IPS-18a (cell line): ENCODE measurements around the gene ACAD8.
A peak's percentile ranks its signal among the peaks of the same experiment; 100 is the strongest.

Experiments
- H3K27ac ChIP-seq: one replicate; pipeline ENCODE4 v1.5.1; 2013; ENCODE audit warnings: low read length
- H3K27me3 ChIP-seq: one replicate; pipeline ENCODE4 v1.6.1; 2013; ENCODE audit warnings: mild to moderate bottlenecking, low read length; ENCODE audit not compliant: control insufficient read depth, insufficient read depth
- H3K36me3 ChIP-seq: one replicate; pipeline ENCODE4 v1.6.1; 2013; ENCODE audit warnings: low read depth, low read length; ENCODE audit not compliant: control insufficient read depth
- H3K4me1 ChIP-seq: one replicate; pipeline ENCODE4 v1.6.1; 2013; ENCODE audit warnings: low read depth, low read length; ENCODE audit not compliant: control insufficient read depth
- H3K4me3 ChIP-seq: one replicate; pipeline ENCODE4 v1.5.1; 2013; ENCODE audit warnings: low read length
- H3K9ac ChIP-seq: one replicate; pipeline ENCODE4 v1.6.1; 2013; ENCODE audit warnings: mild to moderate bottlenecking, low read length, moderate library complexity
- H3K9me3 ChIP-seq: one replicate; pipeline ENCODE4 v1.6.1; 2013; ENCODE audit warnings: low read depth, low read length; ENCODE audit not compliant: control insufficient read depth

Gene ACAD8

GRCh38 chr11:134253188-134253993, at the start of gene ACAD8, which contains the start of gene THYN1:
Gene ACAD8, plus strand, starts transcription at chr11:134253568. Its CDS starts 33 bp downstream, at chr11:134253601.
Gene THYN1, minus strand, starts transcription at chr11:134253352. Its CDS starts 470 bp downstream, at chr11:134252882.
- peaks cover 12% of the 10 kb centered on the region for H3K4me1 ChIP-seq
- no peaks in the 10 kb centered on the region for H3K9me3 ChIP-seq
- H3K27me3 ChIP-seq = no peaks in the 10 kb centered on the region
- H3K4me3 ChIP-seq = peak within 1 kb of the TSS; percentile 89
- H3K36me3 ChIP-seq = peaks cover 36% of the 10 kb centered on the region
- H3K9ac ChIP-seq = peak within 1 kb of the TSS; percentile 60
- H3K27ac ChIP-seq = no peak within 1 kb of the TSS

DNA sequence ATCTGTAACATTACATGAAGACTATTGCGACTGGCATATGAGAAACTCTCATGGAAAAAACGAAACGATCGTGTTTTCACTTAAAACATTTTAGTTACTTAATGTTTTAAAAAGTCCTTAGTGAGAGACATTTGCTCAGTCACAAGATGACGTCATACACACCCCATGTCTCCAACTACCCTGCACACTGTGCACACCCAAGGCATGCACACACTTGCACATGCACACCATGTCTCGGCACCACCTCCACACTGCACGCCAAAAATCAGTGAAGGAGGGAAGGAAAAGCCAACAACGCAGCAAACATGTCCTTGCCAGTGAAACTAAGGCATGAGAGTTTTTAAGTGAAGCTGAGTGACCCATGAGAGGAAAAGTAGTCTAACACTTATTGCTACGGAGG, 47.6 kb upstream of the ACAD8 start:
- Histone ChIP-seq H3K36me3 (peaks cover 83% of the 10 kb centered on the region), H3K27me3 (no peaks in the 10 kb centered on the region), H3K27ac (no peak overlapping the region), H3K9me3 (no peaks in the 10 kb centered on the region), H3K4me1 (no peaks in the 10 kb centered on the region), H3K4me3 (no peak overlapping the region), H3K9ac (no peak overlapping the region)

- peaks cover 80% of the 10 kb centered on the region for H3K36me3 ChIP-seq
- H3K27ac ChIP-seq = no peak overlapping the region
- H3K9ac ChIP-seq = no peak overlapping the region
- H3K9me3 ChIP-seq = no peaks in the 10 kb centered on the region
- no peaks in the 10 kb centered on the region for H3K27me3 ChIP-seq
- H3K4me1 ChIP-seq = no peaks in the 10 kb centered on the region
- H3K4me3 ChIP-seq = no peak overlapping the region
Measured at GRCh38 chr11:134206185-134206584, 47.2 kb upstream of the ACAD8 start.

GRCh38 chr11:134207538-134208239, 45.7 kb upstream of the ACAD8 start:
- Histone ChIP-seq H3K9ac (no peak overlapping the region), H3K9me3 (no peaks in the 10 kb centered on the region), H3K4me3 (no peak overlapping the region), H3K4me1 (no peaks in the 10 kb centered on the region), H3K36me3 (peaks cover 66% of the 10 kb centered on the region), H3K27ac (no peak overlapping the region), H3K27me3 (no peaks in the 10 kb centered on the region)

GRCh38 chr11:134215836-134216235, 37.5 kb upstream of the ACAD8 start:
- H3K27me3 ChIP-seq = no peaks in the 10 kb centered on the region
- H3K4me1 ChIP-seq = no peaks in the 10 kb centered on the region
- no peak overlapping the region for H3K27ac ChIP-seq
- H3K36me3 ChIP-seq = peaks cover 55% of the 10 kb centered on the region
- H3K9me3 ChIP-seq = no peaks in the 10 kb centered on the region
- H3K4me3 ChIP-seq = no peak overlapping the region
- H3K9ac ChIP-seq = no peak overlapping the region

DNA sequence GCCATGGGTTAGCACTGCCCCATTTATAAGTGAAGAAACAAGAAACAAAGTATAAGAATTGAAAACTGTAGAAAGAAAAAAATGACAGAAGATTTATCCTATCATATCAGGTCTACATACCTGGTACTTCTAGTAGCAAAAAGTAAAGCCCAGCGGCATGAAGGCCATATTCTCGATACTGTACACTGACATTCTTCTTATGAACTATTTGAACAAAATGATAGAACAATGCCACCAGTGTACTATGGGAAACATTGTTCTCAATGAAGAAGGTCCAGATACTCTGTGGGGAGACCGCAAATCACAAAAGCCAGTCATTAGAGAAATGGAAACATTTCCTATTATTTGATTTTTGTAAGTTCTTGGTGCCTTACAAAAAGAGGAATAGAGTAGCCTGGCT, 36.6 kb upstream of the ACAD8 start:
- Histone ChIP-seq H3K9ac (no peak overlapping the region), H3K9me3 (no peaks in the 10 kb centered on the region), H3K27ac (no peak overlapping the region), H3K27me3 (no peaks in the 10 kb centered on the region), H3K36me3 (peaks cover 55% of the 10 kb centered on the region), H3K4me1 (no peaks in the 10 kb centered on the region), H3K4me3 (no peak overlapping the region)

DNA sequence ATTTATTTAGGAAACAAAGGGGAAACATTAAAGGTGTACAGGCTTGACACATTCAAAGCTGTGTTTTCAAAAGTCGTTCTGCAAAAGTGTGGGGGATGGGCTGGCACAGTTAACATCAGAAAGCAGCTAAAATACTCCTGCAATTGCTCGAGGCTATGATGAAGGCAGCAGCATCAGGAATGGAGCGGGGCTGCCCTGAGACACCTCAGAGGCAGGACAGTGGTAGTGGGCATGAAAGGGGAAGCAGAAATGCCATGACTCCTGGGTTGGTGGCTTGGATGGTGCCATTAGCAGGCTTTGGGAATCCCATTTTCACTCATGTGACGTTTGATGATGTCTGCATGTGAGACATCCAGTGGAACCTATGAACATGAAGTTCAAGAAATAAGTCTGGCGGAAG, 30.2 kb upstream of the ACAD8 start:
- H3K4me1 ChIP-seq = peaks cover 11% of the 10 kb centered on the region
- H3K9me3 ChIP-seq = no peaks in the 10 kb centered on the region
- H3K9ac ChIP-seq = peak overlapping the region; percentile 59
- peaks cover 24% of the 10 kb centered on the region for H3K36me3 ChIP-seq
- H3K27me3 ChIP-seq = peaks cover 14% of the 10 kb centered on the region
- H3K27ac ChIP-seq = no peak overlapping the region
- peak overlapping the region; percentile 85 for H3K4me3 ChIP-seq

DNA sequence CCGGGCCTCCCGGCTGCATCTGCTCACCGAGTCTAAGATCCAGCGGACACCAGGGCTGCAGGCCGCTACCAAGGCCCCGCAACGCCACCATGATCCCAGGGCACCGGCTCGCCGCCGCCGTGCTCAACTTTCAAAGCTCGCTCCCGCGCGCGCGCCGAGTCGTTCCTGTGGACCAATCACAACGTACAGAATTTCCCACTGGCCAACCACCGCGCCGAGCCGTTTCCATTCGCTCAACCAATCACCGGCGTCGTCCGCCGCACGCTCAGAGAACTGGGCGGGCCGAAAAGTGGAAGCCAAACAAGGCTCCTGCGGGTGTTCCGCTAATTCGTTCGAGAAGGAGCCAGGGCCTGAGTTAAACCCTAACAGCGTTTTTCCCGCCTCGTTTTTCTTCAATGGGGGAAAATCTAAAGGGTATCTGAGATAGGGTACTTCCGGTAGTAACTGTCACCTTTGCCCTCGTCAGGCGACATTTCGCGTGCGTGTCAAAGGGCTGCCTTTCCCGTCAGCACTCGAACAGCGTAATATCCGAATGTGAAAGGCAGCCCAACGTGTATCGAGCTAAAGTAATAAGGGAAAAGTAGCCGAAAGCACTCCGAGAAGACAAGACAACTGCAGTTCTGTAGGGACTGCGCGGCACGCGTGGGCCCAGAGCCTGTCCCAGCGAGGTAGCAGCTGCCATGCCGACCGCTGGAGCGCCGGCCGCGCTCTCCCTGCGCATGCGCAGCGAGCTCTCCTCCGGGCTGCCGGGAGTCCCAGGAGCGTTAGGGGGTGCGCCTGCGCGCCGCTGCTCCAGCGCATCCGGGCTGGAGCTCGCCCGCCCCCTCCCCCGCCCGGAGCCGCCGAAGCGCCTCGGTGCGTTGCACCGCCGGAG, 29.3 kb upstream of the ACAD8 start, which contains the start of the genes NCAPD3 and VPS26B:
Gene NCAPD3, minus strand, starts transcription at position 132 of the 874 bp plus-strand sequence. Its CDS starts 41 bp downstream, at position 91.
Gene VPS26B, plus strand, starts transcription at position 836 of the 874 bp plus-strand sequence. CDS start 452 bp downstream, outside the sequence.
- Histone ChIP-seq H3K4me3 (peak within 1 kb of the TSS; percentile 85), H3K27ac (no peak within 1 kb of the TSS)

GRCh38 chr11:134224710-134225664, 28.4 kb upstream of the ACAD8 start:
- Histone ChIP-seq H3K4me3 (peak overlapping the region; percentile 85), H3K9ac (peak overlapping the region; percentile 14), H3K27me3 (peaks cover 14% of the 10 kb centered on the region), H3K9me3 (no peaks in the 10 kb centered on the region), H3K4me1 (peaks cover 11% of the 10 kb centered on the region), H3K27ac (no peak overlapping the region), H3K36me3 (peaks cover 8% of the 10 kb centered on the region)

More for the DNA sequence above, 29.3 kb upstream of the ACAD8 start, which contains the start of the genes NCAPD3 and VPS26B:
- Histone ChIP-seq H3K9me3 (no peaks in the 10 kb centered on the region), H3K27me3 (peaks cover 14% of the 10 kb centered on the region), H3K4me1 (peaks cover 11% of the 10 kb centered on the region), H3K9ac (peak within 1 kb of the TSS; percentile 59), H3K36me3 (peaks cover 16% of the 10 kb centered on the region)

GRCh38 chr11:134226806-134227325, 26.5 kb upstream of the ACAD8 start:
- no peak overlapping the region for H3K9ac ChIP-seq
- H3K4me1 ChIP-seq = peaks cover 11% of the 10 kb centered on the region
- no peaks in the 10 kb centered on the region for H3K36me3 ChIP-seq

More at GRCh38 chr11:134226806-134227325, 26.5 kb upstream of the ACAD8 start:
- Histone ChIP-seq H3K27ac (no peak overlapping the region), H3K9me3 (no peaks in the 10 kb centered on the region), H3K4me3 (no peak overlapping the region), H3K27me3 (peaks cover 14% of the 10 kb centered on the region)
